ENCODE results near the gene TMEM154.

GRCh38 chr4:152665691-152666395 lies 14.0 kb downstream of the TMEM154 start:
- TF ChIP-seq RAD21 (IDR thresholded peaks at IDR 0.05; ENCODE audit: insufficient read depth, low read depth, low read length): no peak
- TF ChIP-seq EP300 (IDR thresholded peaks at IDR 0.05; ENCODE audit: borderline replicate concordance in 1 of 2, control insufficient read depth in 1 of 2, low read depth in 2 of 2, low read length in 2 of 2): no peak
- TF ChIP-seq SKIL (IDR thresholded peaks at IDR 0.05; ENCODE audit: low read depth, poor library complexity, severe bottlenecking): no peak
- TF ChIP-seq NFYB (IDR thresholded peaks at IDR 0.05; ENCODE audit: insufficient read depth, low read depth, low read length): no peak
- TF ChIP-seq GABPA (IDR thresholded peaks at IDR 0.05; ENCODE audit: low read depth): no peak
- no peak for TF ChIP-seq SIN3A (IDR thresholded peaks at IDR 0.05; ENCODE audit: low read depth, low read length)
- TF ChIP-seq TCF3 (IDR thresholded peaks at IDR 0.05; ENCODE audit: borderline replicate concordance, insufficient read depth, low read depth, low read length): 0 out of 2 replicates have a peak, but pooled peaks have one; percentile 60
